CD4-positive, alpha-beta T cell treated with Interferon gamma for 1 hour (primary cell): ENCODE measurements around the gene RAD21L1.
"Not testable (repeated sequence)": the region's sequence is repeated elsewhere in the genome, so short reads cannot be mapped to it uniquely, and the experiment has no call there.

ENCODE experiments used
- DNase-seq: peaks from one replicate; pipeline ENCODE4 v3.0.0-alpha.2; 2020

RAD21L1 gene

DNA sequence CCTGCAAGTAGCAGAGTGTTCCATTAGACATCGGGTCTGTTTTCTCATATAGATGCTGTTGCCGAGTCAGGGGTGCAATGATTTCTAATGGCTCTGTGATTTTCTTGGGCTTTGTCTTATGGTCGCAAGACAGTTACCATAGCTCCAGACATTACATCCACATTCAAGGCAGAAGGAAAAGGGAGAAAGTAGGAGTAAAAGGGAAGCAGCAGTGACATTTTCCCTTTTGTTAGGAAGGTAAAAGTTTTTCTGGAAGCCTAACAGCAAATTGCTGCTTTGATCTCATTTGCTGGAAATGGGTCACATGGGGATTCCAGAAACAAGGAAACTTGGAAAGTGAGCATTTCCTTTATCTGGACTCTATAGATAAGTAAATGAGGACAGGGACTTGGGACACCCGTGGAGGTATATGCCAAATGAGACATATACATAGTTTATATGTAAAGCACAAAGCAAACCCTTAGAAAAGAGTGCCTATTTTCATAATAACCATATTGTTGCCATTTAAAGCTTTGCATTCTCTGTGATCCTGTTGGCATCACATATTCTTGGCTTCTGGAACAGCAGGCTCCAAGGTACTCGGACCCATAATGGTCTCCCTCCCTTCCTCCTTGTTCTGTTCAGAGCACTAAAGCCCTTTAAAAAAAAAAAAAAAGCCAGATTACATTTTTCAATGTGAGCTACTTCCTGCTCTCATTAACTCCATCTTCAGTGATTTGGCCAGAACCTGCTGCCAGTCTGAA is 22.9 kb upstream of the RAD21L1 start, which contains the start of gene C20orf202:
Gene C20orf202, plus strand, starts transcription at position 693 of the 743 bp plus-strand sequence. CDS start 132 bp downstream, outside the sequence.
- no peak for DNase-seq

DNA sequence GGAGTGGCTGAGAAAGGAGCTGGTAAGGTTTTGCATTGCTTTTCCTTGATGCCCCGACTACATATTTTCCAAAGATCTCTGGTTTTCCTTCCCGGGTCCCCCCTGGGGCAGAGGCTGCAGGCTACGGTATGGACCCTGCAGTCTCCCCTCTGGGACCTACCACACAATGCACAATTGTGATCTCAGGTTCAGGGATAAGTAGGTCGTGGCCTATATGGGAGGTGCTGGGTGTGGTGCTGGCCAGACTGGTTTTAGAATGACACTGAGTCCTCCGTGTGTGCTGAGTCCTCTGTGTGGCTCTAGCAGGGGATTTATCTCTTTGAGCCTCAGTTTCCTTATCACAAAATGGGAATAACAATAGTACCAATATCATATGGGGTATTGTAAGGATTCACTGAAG is 22.2 kb upstream of the RAD21L1 start:
- DNase-seq, result no peak

DNA sequence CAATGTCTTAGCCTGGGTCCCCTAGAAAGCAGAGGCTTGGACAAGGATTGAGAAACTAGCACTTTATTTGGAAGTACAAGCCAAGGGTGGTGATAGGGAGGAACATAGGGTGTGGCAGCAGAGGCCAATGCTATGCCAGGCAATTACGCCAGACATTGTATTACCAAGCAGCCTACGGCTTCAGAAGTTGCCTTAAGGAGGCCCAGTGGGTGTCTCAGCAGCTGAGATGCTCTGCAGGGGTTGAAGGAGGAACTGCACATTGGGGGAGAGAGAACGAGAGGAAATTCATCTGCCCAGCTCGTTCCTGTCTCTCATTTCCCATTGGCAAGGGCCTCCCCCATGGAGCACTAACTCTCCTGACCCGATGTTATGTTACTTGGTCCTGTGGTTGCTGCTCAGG is 21.7 kb upstream of the RAD21L1 start:
- no peak for DNase-seq

DNA sequence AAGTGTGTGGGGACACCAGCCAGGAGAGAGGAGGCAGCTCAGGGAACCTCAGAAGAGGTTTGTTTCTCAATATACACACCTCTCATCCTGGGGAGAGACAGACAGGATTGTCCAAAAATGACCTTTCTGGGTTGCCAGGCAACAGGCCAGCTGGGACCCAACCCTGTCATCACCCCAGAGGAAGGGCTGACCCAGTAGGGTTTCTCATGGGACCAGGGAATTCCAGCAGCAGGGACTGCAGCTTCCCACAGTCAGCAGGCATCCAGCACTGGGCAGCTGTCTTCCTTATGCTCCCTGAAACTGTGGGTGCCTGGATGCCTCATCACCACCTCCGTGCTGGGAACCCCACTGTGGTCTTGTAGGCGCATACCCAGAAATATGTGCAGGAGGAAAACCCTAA is 21.3 kb upstream of the RAD21L1 start:
- no peak for DNase-seq

DNA sequence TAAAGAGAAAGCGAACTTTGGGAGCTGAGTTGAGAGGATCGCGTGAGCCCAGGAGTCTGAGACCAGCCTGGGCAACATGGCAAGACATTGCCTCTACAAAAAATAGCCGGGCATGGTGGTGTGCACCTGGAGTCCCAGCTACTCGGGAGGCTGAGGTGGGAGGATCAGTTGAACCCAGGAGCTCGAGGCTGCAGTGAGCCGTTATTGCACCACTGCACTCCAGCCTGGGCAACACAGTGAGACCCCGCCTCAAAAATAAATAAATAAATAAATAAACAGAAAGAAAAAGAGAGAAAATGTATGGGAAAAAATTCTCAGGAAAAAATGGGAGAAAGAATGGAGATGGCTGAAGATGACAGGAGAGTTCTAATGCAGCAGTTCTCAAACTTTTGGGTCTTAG is 20.0 kb upstream of the RAD21L1 start:
- DNase-seq, result no peak

DNA sequence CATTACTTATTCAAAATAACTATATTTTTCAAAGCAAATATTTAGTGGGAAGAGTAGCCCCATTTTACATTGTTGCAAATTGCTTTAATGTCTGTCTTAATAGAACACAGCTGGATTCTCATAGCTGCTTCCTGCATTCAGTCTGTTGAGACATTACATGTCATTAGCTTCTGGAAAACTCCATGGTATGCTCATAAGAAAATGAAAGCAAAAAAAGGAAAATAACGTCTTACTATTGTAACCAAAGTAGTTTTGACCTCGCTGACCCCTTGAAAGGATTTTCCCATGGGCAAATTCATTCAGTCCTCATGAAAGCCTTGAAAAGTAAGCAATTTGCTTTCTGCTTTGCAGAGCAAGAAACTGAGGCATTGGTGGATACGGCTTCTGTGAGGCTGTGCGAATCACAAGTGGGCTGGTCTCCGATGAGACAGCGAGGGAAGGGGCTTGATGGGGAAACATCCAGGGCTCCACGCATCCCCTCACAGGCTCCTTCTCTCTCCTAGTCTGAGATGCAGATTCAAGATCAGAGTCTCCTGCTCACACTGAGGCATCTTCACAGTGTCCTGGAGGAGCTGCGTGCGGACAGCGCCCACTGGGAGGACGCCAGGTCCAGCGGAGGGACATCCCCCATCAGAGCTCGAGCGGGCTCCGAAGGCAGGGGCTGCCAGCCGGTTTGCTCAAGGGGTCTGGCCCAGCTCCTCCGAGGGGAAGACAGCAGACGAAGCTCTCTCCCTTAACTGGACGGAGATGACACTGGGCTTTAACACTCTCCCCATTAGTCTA is 19.3 kb upstream of the RAD21L1 start:
- DNase-seq, result no peak

DNA sequence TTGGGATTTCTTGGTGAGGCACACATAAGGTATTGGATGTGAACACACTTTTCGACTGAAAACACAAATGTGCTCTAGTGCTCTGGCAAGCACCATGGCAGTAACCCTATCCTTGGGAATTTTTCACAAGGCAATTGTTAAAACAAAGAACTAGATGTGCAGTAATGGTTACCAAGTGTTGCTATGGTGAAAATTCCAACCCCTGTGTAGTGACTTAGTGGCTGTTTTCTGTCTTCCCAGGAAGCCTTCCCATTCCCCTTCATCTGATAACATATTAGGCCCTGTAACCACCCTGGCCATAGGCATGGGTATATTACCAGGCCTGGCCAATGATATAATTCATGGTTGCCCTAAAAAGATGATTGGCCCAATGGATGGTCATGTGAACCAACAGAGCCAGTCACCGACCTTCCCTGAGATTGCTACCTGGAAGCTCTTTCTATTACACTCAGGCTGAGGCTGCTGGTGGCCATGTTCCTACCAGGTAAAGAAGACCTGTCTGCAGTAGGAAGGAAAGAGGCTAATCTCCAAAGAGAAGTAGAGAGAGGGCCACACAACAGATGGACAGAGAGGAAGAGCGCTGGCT is 18.5 kb upstream of the RAD21L1 start:
- DNase-seq, result no peak

DNA sequence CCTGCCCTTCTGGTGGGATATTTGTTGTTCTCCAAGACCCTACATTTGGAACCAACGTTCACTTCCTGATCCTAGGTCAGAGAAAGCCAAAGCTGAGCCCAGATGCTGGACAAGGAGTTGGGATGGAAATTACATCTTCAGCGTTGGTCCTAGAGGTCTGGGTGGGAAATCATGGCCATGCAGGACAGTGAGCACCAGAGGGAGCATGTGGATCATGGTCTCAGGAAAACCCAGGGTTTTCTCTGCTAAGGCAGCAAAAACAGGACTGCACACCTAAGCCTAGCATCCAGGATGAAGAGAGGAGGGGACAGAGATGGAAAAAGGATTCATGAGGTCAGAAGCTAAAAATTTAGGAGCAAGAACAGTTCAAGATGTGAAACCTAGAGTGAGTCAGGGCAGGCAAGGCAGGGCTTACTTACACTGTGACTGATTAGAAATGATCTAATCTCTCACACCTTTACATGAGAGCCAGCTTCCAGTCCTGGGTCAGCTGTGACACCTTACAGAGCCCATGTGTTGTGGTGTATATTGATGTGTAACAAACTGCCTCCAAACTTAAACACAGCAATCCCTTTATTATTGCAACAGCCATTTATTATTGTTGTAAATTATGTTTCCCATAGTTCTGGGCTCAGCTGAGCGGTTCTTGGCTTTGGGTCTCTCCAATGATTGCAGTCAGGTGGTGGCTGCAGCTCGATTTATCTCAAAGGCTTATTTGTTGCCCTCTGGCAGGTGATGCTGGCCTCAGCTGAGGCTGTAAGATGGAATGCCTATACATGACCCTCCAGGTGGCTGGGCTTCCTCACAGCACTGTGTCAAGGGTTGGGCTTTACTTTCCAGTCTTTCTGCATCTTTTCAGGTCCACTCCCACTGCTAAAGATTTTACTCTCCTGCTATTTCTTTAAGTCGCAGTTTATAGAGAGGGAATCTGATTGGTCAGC is 16.1 kb upstream of the RAD21L1 start:
- DNase-seq, result no peak

DNA sequence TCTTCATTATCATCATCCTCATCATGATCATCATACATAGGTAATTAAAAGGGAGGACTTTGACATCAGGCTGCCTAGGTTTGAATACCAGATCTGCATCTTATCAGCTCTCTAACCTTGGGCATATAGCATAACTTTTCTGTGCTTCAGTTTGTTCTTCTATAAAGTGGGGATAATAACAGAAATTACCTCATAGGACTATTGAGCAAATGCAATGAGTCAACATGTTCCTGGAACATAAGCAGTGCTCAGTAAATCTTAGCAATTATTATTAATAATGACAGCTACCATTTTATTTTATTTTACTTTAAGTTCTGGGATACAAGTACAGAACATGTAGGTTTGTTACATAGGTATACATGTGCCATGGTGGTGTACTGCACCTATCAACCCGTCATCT is 15.3 kb upstream of the RAD21L1 start:
- DNase-seq, result no peak

DNA sequence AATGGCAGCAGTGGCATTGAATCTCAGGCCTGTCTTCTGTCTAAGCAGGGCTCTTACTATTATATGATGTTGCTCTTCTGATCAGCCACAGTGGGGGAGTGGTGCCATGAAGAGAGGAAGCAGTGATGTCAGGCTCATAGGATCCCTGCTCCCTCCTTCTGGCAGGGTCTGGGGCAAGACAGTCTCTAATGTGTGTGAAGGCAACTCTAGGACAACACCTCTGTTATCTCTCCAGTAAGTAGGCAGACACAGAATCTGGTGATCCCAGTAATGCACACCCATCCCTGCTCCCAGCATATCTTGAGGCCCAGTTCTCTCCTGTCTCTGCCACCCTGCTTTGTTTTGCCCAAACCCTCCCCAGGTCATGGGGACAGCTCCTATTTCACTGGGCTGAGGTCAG is 13.8 kb upstream of the RAD21L1 start:
- no peak for DNase-seq

DNA sequence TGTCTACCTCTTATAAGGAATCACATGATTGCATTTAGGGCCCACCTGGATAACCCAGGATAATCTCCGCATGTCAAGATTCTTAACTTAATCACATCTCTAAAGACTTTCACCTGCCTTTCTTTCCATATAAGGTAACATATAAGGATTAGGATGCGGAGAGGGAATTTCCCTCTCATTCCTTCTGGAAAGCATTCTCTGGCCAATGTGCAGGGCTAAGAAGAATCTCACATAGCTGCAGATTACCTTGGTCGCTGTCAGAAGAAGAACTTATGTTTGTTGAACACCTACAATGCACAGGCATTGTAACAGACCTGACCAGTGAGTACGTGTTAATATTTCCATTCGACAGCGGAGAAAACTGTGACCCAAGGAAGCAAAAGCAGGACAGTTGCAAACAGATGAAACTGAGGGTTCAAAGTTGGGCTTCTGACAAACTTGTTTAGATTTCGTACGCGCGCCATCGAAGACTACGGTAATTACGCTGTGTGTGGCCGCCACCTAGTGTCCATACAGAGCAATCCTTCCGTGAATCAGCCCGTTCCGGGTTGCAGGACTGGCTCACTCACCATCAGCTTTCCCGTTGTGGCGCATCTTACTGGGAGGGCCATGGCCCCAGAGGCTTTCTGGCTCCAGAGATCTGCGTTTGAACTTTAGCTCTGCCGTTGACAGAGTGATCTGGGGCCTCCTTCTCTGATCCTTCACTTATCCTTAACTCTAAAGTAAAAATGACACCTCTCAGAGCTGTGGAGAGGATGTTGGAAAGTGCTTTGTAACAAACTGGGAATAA is 13.0 kb upstream of the RAD21L1 start:
- DNase-seq, result peak; percentile 46

DNA sequence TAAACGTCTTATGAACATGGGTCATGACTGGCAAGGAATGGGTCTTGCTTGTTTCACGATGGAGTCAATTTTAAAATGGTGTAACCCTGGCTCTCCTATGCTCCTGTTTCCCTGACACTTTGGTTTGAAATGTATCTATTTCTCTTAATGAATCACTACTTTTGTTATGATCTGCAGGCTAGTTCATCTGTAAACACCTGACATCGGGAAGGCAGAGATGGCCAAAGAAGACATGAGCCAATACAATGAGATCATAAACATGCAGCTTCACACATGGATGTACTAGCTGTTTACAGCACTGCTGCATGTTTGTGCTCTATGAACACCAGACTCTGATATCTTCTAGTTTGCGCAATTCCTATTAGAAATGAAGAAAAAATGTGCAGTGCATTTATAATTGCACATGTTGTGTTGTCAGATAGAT is 11.0 kb upstream of the RAD21L1 start:
- DNase-seq, result no peak

DNA sequence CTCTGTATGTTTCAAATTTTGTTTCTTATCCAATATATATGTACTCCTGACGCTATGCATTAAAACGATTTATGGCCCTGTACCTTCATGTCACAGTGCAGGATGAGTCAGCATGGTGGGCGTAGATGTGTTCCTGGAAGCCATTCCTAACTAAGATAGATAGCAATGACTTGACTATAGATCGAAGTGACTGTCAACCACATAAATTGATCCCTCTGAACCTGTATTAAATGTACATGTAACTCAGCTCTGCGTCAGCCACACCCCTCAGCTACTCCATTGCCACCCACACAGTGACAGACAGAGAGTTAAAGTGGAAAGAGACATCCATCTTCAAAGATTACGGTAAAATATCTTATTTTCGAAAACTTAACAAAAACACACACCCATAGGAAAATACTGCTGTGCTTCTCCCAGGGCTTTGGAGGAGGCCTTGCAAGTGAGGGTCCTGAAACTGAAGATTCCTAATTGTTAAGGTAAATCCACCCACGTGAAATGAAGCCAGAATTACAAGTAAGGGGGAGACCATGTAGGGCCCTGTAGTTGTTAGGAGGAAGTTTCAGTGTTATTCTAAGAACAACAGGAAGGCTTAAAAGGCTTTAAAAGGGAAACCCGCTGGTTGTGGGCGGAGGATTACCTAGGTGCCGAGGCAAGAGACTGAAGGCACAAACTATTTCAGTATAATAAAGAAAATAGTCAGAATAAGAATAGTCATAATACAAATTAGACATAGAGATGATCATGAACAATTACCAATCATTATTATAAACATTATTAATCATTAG is 10.3 kb upstream of the RAD21L1 start:
- no peak for DNase-seq

DNA sequence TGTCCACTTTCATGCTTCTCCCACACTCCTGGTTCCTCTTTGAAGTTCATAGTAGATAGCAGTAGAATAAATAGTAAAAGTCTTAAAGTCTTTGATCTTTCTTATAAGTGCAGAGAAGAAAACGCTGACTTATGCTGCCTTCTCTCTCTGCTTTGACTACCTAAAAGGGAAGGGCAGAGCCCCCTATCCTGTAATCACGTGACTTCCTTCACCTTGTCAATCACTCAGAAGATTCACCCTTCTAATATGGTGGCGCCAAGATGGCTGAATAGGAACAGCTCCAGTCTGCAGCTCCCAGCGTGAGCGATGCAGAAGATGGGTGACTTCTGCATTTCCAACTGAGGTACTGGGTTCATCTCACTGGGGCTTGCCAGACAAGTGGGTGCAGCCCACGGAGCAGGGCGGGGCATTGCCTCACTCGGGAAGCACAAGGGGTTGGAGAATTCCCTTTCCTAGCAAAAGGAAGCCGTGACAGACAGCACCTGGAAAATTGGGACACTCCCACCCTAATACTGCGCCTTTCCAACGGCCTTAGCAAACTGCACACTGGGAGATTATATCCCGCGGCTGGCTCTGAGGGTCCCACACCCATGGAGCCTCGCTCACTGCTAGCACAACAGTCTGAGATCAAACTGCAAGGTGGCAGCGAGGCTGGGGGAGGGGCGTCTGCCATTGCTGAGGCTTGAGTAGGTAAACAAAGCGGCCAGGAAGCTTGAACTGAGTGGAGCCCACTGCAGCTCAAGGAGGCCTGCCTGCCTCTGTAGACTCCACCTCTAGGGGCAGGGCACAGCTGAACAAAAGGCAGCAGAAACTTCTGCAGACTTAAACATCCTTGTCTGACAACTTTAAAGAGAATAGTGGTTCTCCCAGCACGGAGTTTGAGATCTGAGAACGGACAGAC is 9.1 kb upstream of the RAD21L1 start:
- DNase-seq, result not testable (repeated sequence)

DNA sequence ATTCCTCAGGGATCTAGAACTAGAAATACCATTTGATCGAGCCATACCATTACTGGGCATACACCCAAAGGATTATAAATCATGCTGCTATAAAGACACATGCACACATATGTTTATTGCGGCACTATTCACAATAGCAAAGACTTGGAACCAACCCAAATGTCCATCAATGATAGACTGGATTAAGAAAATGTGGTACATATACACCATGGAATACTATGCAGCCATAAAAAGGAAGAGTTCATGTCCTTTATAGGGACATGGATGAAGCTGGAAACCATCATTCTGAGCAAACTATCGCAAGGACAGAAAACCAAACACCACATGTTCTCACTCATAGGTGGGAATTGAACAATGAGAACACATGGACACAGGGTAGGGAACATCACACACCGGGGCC is 3.1 kb upstream of the RAD21L1 start:
- not testable (repeated sequence) for DNase-seq

DNA sequence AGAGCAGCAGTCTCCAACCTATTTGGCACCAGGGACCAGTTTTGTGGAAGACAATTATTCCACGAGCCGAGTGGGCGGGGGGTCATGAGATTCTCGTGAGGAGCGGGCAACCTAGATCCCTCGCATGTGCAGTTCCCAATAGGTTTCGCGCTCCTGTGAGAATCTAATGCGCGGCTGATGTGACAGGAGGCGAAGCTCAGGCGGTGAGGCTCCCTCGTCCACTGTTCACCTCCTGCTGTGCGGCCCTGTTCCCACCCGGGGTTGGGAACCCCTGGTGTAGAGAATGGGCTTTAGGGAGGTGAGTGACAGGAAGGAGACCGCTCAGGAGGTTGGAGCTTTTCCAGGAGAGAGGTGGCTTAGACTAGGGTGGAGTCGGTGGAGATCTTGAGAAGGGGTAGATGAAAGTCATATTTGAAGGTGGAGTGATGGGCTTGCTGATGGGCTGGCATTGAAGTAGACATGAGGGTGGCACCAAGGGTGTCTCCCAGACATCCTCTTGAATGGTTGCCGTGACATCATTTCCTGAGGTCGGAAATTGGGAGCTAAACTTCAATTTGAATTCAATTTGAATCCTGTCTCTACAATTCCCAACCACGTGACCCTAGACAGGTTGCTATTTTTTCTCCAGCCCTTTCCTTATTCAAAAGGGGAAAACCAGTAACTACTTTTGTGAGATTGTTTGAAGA is 1.5 kb upstream of the RAD21L1 start:
- DNase-seq, result no peak

DNA sequence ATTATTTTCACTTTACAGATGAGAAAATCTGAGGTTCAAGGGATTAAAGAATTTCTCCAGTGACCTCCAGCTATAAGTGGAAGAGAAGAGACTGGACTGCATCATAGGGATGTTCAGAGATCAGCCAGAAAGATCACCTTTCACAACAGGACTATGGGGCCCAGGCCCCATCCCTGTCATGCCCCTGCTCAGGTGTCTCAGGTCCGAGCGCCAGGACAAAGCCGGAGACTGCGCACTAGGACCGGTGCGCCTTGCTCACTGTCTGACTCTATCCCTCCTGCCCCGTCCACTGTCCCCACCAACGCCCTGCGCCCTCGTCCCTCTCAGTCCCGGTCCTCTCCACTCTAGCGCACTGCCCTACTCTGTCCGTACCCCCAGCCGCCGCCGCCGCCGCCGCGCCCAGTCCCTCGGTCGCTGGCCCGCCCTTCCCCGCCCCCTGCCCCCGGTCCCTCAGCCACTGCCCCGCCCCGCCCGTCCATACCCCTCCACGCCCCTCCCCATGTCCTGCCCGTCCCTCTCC is 521 bp upstream of the RAD21L1 start:
- DNase-seq, result no peak

DNA sequence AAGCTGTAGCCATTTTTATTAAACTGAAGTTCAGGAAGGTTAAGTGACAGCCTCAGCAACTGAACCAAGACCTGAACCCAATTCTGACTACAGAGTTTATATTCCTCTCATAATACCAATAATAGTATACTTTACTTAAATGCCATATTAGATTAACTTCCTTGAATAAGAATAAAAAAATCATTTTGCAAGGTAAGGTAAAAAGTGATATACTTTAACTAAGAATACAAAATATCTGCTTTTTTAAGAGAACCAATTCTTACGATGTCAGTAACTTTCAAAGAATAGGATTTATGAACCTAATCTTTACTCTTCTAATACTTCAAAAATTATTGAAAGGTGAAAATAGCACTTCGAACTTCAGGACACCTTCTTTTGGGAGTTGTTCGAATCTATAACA is 3.7 kb downstream of the RAD21L1 start:
- no peak for DNase-seq
